ENCODE data around the gene POLR2E. TPM values are rescaled to one million over a fixed set of nuclear protein-coding genes. Genes with fewer than 3 reads are reported as not detected.

The POLR2E gene
- total and polyA plus RNA-seq, 10 of the 15 experiments (the other 5 are each of a cell fraction or from before 2014, with no cell fraction given), result 4.0 to 487 (median 200) TPM

DNA sequence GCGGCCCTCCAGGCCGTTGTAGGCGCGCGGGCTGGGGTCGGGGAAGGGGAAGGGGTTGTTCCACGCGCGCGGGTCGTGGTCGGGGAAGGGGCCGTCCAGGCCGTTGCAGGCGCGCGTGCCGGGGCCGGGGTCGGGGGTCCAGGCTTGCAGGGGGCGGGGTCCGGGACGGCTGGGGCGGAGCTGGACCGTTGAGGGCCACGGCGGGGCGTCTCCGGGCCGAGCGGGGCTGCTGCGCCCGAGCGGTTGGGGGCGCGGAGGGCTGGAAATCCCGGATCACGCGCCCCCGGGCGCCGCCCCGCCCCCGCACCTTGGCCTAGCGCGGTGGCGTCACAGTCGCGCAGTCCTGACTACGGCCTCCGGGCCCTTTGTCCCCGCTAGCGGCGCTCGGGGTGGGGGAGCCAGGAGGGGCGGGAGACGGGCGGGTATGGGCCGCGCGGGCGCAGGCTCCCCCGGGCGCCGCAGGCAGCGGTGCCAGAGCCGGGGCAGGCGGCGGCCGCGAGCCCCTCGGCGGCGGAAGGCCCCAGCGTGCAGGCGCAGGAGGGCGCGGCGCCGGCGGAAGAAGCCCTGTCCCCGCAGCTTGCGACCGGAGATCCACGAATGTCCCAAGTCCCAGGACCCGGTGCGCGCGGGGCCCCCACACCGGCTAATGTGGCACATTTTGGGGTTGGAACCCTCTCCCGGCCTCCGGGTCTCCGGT, 9.3 kb upstream of the POLR2E start (continued):
- TF ChIP-seq, protein P1, sequence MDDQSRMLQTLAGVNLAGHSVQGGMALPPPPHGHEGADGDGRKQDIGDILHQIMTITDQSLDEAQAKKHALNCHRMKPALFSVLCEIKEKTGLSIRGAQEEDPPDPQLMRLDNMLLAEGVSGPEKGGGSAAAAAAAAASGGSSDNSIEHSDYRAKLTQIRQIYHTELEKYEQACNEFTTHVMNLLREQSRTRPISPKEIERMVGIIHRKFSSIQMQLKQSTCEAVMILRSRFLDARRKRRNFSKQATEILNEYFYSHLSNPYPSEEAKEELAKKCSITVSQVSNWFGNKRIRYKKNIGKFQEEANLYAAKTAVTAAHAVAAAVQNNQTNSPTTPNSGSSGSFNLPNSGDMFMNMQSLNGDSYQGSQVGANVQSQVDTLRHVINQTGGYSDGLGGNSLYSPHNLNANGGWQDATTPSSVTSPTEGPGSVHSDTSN (IDR thresholded peaks at IDR 0.05; ENCODE audit: insufficient replicate concordance, low read depth, low read length), result no peak
- TF ChIP-seq FOXK2 (IDR thresholded peaks at IDR 0.05) (no peak), BMI1 (IDR thresholded peaks at IDR 0.05; ENCODE audit: borderline replicate concordance) (no peak), EED (IDR thresholded peaks at IDR 0.05; ENCODE audit: low read depth) (no peak), CHD4 (IDR thresholded peaks at IDR 0.05) (no peak), JUND (IDR thresholded peaks at IDR 0.05; ENCODE audit: low read depth, low read length) (no peak), IKZF2 (IDR thresholded peaks at IDR 0.05) (no peak), IRF4 (IDR thresholded peaks at IDR 0.05; ENCODE audit: low read depth, low read length) (no peak), SRF (IDR thresholded peaks at IDR 0.05; ENCODE audit: low read depth in 2 of 2, low read length in 2 of 2) (0 out of 4 replicates have a peak, but pooled peaks of 1 of the 2 experiments have one; percentile 24), IKZF1 (conservative IDR thresholded peaks at IDR 0.05) (peak; percentile 53), ZNF592 (IDR thresholded peaks at IDR 0.05) (no peak), NFIC (IDR thresholded peaks at IDR 0.05; ENCODE audit: low read depth, low read length) (no peak), DPF2 (IDR thresholded peaks at IDR 0.05) (no peak; the same call in none of the 2 replicates), BCLAF1 (IDR thresholded peaks at IDR 0.05) (no peak), PKNOX1 (IDR thresholded peaks at IDR 0.05) (no peak)
- TF ChIP-seq, protein P2, sequence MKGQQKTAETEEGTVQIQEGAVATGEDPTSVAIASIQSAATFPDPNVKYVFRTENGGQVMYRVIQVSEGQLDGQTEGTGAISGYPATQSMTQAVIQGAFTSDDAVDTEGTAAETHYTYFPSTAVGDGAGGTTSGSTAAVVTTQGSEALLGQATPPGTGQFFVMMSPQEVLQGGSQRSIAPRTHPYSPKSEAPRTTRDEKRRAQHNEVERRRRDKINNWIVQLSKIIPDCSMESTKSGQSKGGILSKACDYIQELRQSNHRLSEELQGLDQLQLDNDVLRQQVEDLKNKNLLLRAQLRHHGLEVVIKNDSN (IDR thresholded peaks at IDR 0.05; ENCODE audit: borderline replicate concordance, extremely low read length, insufficient read depth, low read depth, low read length), result peak; percentile 39
- TF ChIP-seq, protein P3, sequence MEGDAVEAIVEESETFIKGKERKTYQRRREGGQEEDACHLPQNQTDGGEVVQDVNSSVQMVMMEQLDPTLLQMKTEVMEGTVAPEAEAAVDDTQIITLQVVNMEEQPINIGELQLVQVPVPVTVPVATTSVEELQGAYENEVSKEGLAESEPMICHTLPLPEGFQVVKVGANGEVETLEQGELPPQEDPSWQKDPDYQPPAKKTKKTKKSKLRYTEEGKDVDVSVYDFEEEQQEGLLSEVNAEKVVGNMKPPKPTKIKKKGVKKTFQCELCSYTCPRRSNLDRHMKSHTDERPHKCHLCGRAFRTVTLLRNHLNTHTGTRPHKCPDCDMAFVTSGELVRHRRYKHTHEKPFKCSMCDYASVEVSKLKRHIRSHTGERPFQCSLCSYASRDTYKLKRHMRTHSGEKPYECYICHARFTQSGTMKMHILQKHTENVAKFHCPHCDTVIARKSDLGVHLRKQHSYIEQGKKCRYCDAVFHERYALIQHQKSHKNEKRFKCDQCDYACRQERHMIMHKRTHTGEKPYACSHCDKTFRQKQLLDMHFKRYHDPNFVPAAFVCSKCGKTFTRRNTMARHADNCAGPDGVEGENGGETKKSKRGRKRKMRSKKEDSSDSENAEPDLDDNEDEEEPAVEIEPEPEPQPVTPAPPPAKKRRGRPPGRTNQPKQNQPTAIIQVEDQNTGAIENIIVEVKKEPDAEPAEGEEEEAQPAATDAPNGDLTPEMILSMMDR (IDR thresholded peaks at IDR 0.05 in 2 of 3, conservative IDR thresholded peaks at IDR 0.05 in 1 of 3; ENCODE audit: control insufficient read depth in 2 of 3, extremely low read depth in 1 of 3, insufficient read depth in 1 of 3, low read depth in 3 of 3, low read length in 3 of 3), result no peak

All from GM12878 (cell line).